ENCODE results near the gene SORCS2.
"Not testable (repeated sequence)": the region's sequence is repeated elsewhere in the genome, so short reads cannot be mapped to it uniquely, and the experiment has no call there.

Gene SORCS2

GRCh38 chr4:7590899-7591298 lies 398.6 kb downstream of the SORCS2 start:
- DNase-seq (ENCODE audit: low spot score), result no peak

GRCh38 chr4:7591409-7592053 lies 399.2 kb downstream of the SORCS2 start:
- DNase-seq (ENCODE audit: low spot score), result no peak

- no peak for DNase-seq (ENCODE audit: low spot score)
Measured at GRCh38 chr4:7593646-7594412, 401.5 kb downstream of the SORCS2 start.

- peak; percentile 72 for DNase-seq (ENCODE audit: low spot score)
Measured at GRCh38 chr4:7595934-7596461, 403.7 kb downstream of the SORCS2 start.

- DNase-seq (ENCODE audit: low spot score), result no peak
Measured at GRCh38 chr4:7596918-7597606, 404.7 kb downstream of the SORCS2 start.

- DNase-seq (ENCODE audit: low spot score), result no peak
Measured at GRCh38 chr4:7598939-7599790, 406.8 kb downstream of the SORCS2 start.

- DNase-seq (ENCODE audit: low spot score), result no peak
Measured at GRCh38 chr4:7600247-7600646, 407.9 kb downstream of the SORCS2 start.

- DNase-seq (ENCODE audit: low spot score), result not testable (repeated sequence)
Measured at GRCh38 chr4:7602166-7602565, 409.8 kb downstream of the SORCS2 start.

- DNase-seq (ENCODE audit: low spot score), result no peak
Measured at GRCh38 chr4:7607156-7607910, 415.0 kb downstream of the SORCS2 start.

- DNase-seq (ENCODE audit: low spot score), result no peak
Measured at GRCh38 chr4:7608046-7608445, 415.7 kb downstream of the SORCS2 start.

- DNase-seq (ENCODE audit: low spot score), result no peak
Measured at GRCh38 chr4:7609316-7609715, 417.0 kb downstream of the SORCS2 start.

GRCh38 chr4:7610022-7610670 lies 417.8 kb downstream of the SORCS2 start:
- no peak for DNase-seq (ENCODE audit: low spot score)

- no peak for DNase-seq (ENCODE audit: low spot score)
Measured at GRCh38 chr4:7610841-7611240, 418.5 kb downstream of the SORCS2 start.

- DNase-seq (ENCODE audit: low spot score), result no peak
Measured at GRCh38 chr4:7612311-7612897, 420.1 kb downstream of the SORCS2 start.

- DNase-seq (ENCODE audit: low spot score), result no peak
Measured at GRCh38 chr4:7614350-7614949, 422.1 kb downstream of the SORCS2 start.

- no peak for DNase-seq (ENCODE audit: low spot score)
Measured at GRCh38 chr4:7616193-7616592, 423.9 kb downstream of the SORCS2 start.

GRCh38 chr4:7618361-7618760 lies 426.0 kb downstream of the SORCS2 start:
- no peak for DNase-seq (ENCODE audit: low spot score)

- no peak for DNase-seq (ENCODE audit: low spot score)
Measured at GRCh38 chr4:7620086-7620813, 427.9 kb downstream of the SORCS2 start.

- DNase-seq (ENCODE audit: low spot score), result no peak
Measured at GRCh38 chr4:7620814-7621176, 428.5 kb downstream of the SORCS2 start.

Measured in kidney capillary endothelial cell (primary cell).